IMR-90 (cell line): ENCODE data around the gene SPAST.

ENCODE experiments used
- BHLHE40 ChIP-seq: fragments of 150-350 bp; IDR thresholded peaks from 2 replicates; pipeline ENCODE4 v1.6.1; 2016; ENCODE audit warnings: mild to moderate bottlenecking, low read depth, low read length
- CTCF ChIP-seq: conservative IDR thresholded peaks from 2 replicates; pipeline ENCODE4 v1.5.1; 2012; ENCODE audit warnings: mild to moderate bottlenecking, low read depth, low read length, improper control_type of control experiment
- POLR2A ChIP-seq: IDR thresholded peaks from 2 replicates; pipeline ENCODE4 v1.6.1; 2012; ENCODE audit warnings: mild to moderate bottlenecking, low read depth, low read length

- no peak for TF ChIP-seq POLR2A
- no peak for TF ChIP-seq CTCF
- no peak for TF ChIP-seq BHLHE40
These were observed 32.3 kb downstream of the SPAST start for GRCh38 chr2:32095671-32096070.
